H1 (cell line): ENCODE data around the gene SOX4. TPM values are rescaled to one million over a fixed set of nuclear protein-coding genes. Genes with fewer than 3 reads are reported as not detected.

Experiments
- CTCF ChIA-PET: fragments of 300-600 bp; sonication (Branson Sonifier 250); formaldehyde crosslinking; loops from one replicate; lab custom pipeline; 2021; ENCODE audit not compliant: partially characterized antibody; lab: Charles Lee
- POLR2A ChIA-PET: fragments of 300-600 bp; sonication (Branson Sonifier 250); formaldehyde crosslinking; loops from one replicate; lab custom pipeline; 2021; ENCODE audit warnings: inconsistent platforms; ENCODE audit not compliant: partially characterized antibody; lab: Charles Lee
- DNase-seq, 2 experiments: peaks; one replicate each; pipeline versions ENCODE4 v3.0.0 to v3.0.0-alpha.2; 2010 to 2022; ENCODE audit warnings: low spot score in 2 of 2, low read depth in 1 of 2, mixed read lengths in 1 of 2
- FAIRE-seq: peaks from 2 replicates; lab custom pipeline; 2011; peaks lifted over from hg19 to GRCh38; lab: Jason Lieb, UNC
- H2AFZ ChIP-seq: 2 replicates; pipeline ENCODE4 v1.8.1; 2012; ENCODE audit warnings: low read length, inconsistent platforms
- H2AK5ac ChIP-seq: 2 replicates; pipeline ENCODE4 v1.6.1; 2013; ENCODE audit warnings: low read depth, low read length
- H2BK120ac ChIP-seq: replicated peaks from 2 replicates; pipeline ENCODE3; 2013; ENCODE audit warnings: low read depth, low read length, inconsistent platforms
- H2BK12ac ChIP-seq: 2 replicates; pipeline ENCODE4 v1.6.1; 2013; ENCODE audit warnings: low read depth, low read length
- H2BK15ac ChIP-seq: 2 replicates; pipeline ENCODE4 v1.6.1; 2013; ENCODE audit warnings: low read length
- H2BK20ac ChIP-seq: 2 replicates; pipeline ENCODE4 v1.6.1; 2013; ENCODE audit warnings: low read length
- H2BK5ac ChIP-seq: 2 replicates; pipeline ENCODE4 v1.6.1; 2013; ENCODE audit warnings: low read depth, low read length
- H3K14ac ChIP-seq: 2 replicates; pipeline ENCODE4 v1.6.1; 2013; ENCODE audit warnings: inconsistent platforms; ENCODE audit not compliant: insufficient read length
- H3K18ac ChIP-seq: 2 replicates; pipeline ENCODE4 v1.6.1; 2013; ENCODE audit warnings: low read length; ENCODE audit errors: extremely low read depth
- H3K23ac ChIP-seq: 2 replicates; pipeline ENCODE4 v1.6.1; 2013; ENCODE audit warnings: inconsistent platforms; ENCODE audit not compliant: insufficient read length
- H3K23me2 ChIP-seq: 2 replicates; pipeline ENCODE4 v1.6.1; 2013; ENCODE audit warnings: low read depth, low read length
- H3K27ac ChIP-seq: 2 replicates; pipeline ENCODE4 v1.6.1; 2011; ENCODE audit warnings: low read depth, low read length, inconsistent platforms
- H3K27me3 ChIP-seq, 4 experiments: replicated peaks in 1 of 4; 1 replicate in 1 of 4; 2 replicates in 3 of 4; pipeline versions ENCODE4 v1.6.1 to v1.8.1; 2011 to 2013; ENCODE audit warnings: low read length in 3 of 4, mild to moderate bottlenecking in 3 of 4, inconsistent platforms in 2 of 4, mixed read lengths in 2 of 4, moderate library complexity in 1 of 4; ENCODE audit not compliant: control insufficient read depth in 3 of 4, insufficient read depth in 3 of 4; ENCODE audit errors: extremely low read depth in 1 of 4
- H3K36me3 ChIP-seq, 4 experiments: 2 replicates each; pipeline versions ENCODE4 v1.6.1 to v1.8.1; 2011 to 2013; ENCODE audit warnings: mild to moderate bottlenecking in 4 of 4, low read length in 3 of 4, moderate library complexity in 2 of 4, control low read depth in 1 of 4, inconsistent platforms in 1 of 4; ENCODE audit not compliant: insufficient read depth in 4 of 4, control insufficient read depth in 2 of 4
- H3K4ac ChIP-seq: replicated peaks from 2 replicates; pipeline ENCODE3; 2013; ENCODE audit warnings: low read length, low read depth, mixed read lengths, inconsistent platforms; ENCODE audit not compliant: insufficient read length
- H3K4me1 ChIP-seq, 4 experiments: replicated peaks in 1 of 4; 1 replicate in 1 of 4; 2 replicates in 3 of 4; pipeline versions ENCODE4 v1.6.1 to v1.8.1; 2011 to 2013; ENCODE audit warnings: low read length in 3 of 4, inconsistent platforms in 2 of 4, mixed read lengths in 1 of 4; ENCODE audit not compliant: insufficient read depth in 4 of 4, control insufficient read depth in 3 of 4
- H3K4me2 ChIP-seq, 2 experiments: 2 replicates each; pipeline versions ENCODE4 v1.6.1 to v1.8.1; 2011 to 2013; ENCODE audit warnings: low read depth in 2 of 2, low read length in 2 of 2, control low read depth in 1 of 2, inconsistent platforms in 1 of 2, mild to moderate bottlenecking in 1 of 2; ENCODE audit not compliant: insufficient read depth in 1 of 2
- H3K4me3 ChIP-seq, 4 experiments: fragments of 200-600, 300-600 bp in 1 of 4; sonication (generic), shearing (Covaris generic), sonication (Bioruptor Twin) in 1 of 4; 2 replicates each; pipeline versions ENCODE4 v1.5.1 to v1.8.1; 2011 to 2016; ENCODE audit warnings: low read length in 4 of 4, low read depth in 3 of 4, control low read depth in 2 of 4, inconsistent platforms in 2 of 4, mild to moderate bottlenecking in 2 of 4, mixed read lengths in 1 of 4, moderate library complexity in 1 of 4; ENCODE audit not compliant: insufficient read depth in 2 of 4; ENCODE audit errors: extremely low read depth in 1 of 4
- H3K56ac ChIP-seq: replicated peaks from 2 replicates; pipeline ENCODE3; 2013; ENCODE audit warnings: low read depth, mild to moderate bottlenecking, mixed read lengths, low read length, inconsistent platforms; ENCODE audit not compliant: insufficient read length
- H3K79me1 ChIP-seq: 2 replicates; pipeline ENCODE4 v1.6.1; 2013; ENCODE audit warnings: low read depth, low read length, control low read depth
- H3K79me2 ChIP-seq, 2 experiments: 2 replicates each; pipeline versions ENCODE4 v1.6.1 to v1.8.1; 2012 to 2013; ENCODE audit warnings: low read length in 2 of 2, mild to moderate bottlenecking in 2 of 2, inconsistent platforms in 1 of 2; ENCODE audit not compliant: insufficient read depth in 2 of 2, control insufficient read depth in 1 of 2
- H3K9ac ChIP-seq, 4 experiments: replicated peaks in 1 of 4; 1 replicate in 1 of 4; 2 replicates in 3 of 4; pipeline versions ENCODE4 v1.6.1 to v1.8.1; 2011 to 2013; ENCODE audit warnings: low read depth in 3 of 4, low read length in 3 of 4, control low read depth in 2 of 4, mild to moderate bottlenecking in 2 of 4, moderate library complexity in 2 of 4, inconsistent platforms in 1 of 4; ENCODE audit errors: extremely low read depth in 1 of 4
- H3K9me3 ChIP-seq, 2 experiments: 2 replicates each; pipeline versions ENCODE4 v1.6.1 to v1.8.1; 2012 to 2013; ENCODE audit warnings: mild to moderate bottlenecking in 2 of 2, moderate library complexity in 2 of 2, control low read depth in 1 of 2, inconsistent platforms in 1 of 2, low read depth in 1 of 2, low read length in 1 of 2, mixed read lengths in 1 of 2; ENCODE audit not compliant: insufficient read depth in 2 of 2
- H4K20me1 ChIP-seq, 2 experiments: replicated peaks in 1 of 2; 2 replicates each; pipeline versions ENCODE3 to v1.8.1; 2011 to 2013; ENCODE audit warnings: inconsistent platforms in 2 of 2, low read length in 2 of 2, mild to moderate bottlenecking in 1 of 2; ENCODE audit not compliant: insufficient read depth in 2 of 2, control insufficient read depth in 1 of 2
- H4K5ac ChIP-seq: 2 replicates; pipeline ENCODE4 v1.6.1; 2013; ENCODE audit warnings: low read length, low read depth, mixed read lengths, inconsistent platforms; ENCODE audit not compliant: insufficient read length
- H4K8ac ChIP-seq: 2 replicates; pipeline ENCODE4 v1.8.0; 2013; ENCODE audit warnings: mild to moderate bottlenecking, moderate library complexity, low read length, inconsistent platforms; ENCODE audit not compliant: insufficient read depth; ENCODE audit errors: extremely low read depth
- H4K91ac ChIP-seq: replicated peaks from 2 replicates; pipeline ENCODE3; 2013; ENCODE audit warnings: low read length, mixed read lengths, inconsistent platforms; ENCODE audit not compliant: insufficient read length
- ATF2 ChIP-seq: IDR thresholded peaks from 2 replicates; pipeline ENCODE4 v1.6.1; 2012; ENCODE audit warnings: low read length, inconsistent platforms
- CTBP2 ChIP-seq: IDR thresholded peaks from 2 replicates; pipeline ENCODE4 v1.7.0; 2011; ENCODE audit warnings: borderline replicate concordance, mild to moderate bottlenecking, moderate library complexity, mixed read lengths, low read length; ENCODE audit not compliant: insufficient read depth, insufficient read length
- GABPA ChIP-seq: IDR thresholded peaks from 2 replicates; pipeline ENCODE4 v1.6.1; 2011; ENCODE audit warnings: mild to moderate bottlenecking, low read length, moderate library complexity, borderline replicate concordance; ENCODE audit not compliant: insufficient read depth
- KDM1A ChIP-seq: fragments of 200-600, 300-600 bp; sonication (generic); IDR thresholded peaks from 2 replicates; pipeline ENCODE4 v1.7.1; 2016; ENCODE audit warnings: mild to moderate bottlenecking, low read length, borderline replicate concordance
- KDM5A ChIP-seq: fragments of 200-600 bp; IDR thresholded peaks from 2 replicates; pipeline ENCODE4 v1.7.1; 2012; ENCODE audit warnings: mild to moderate bottlenecking, low read length, inconsistent platforms, mixed read lengths
- POLR2AphosphoS5 ChIP-seq: IDR thresholded peaks from 2 replicates; pipeline ENCODE4 v1.6.1; 2011; ENCODE audit warnings: low read depth, low read length
- RXRA ChIP-seq: IDR thresholded peaks from 2 replicates; pipeline ENCODE4 v1.6.1; 2011; ENCODE audit warnings: low read depth, mild to moderate bottlenecking, low read length, moderate library complexity; ENCODE audit not compliant: insufficient read depth
- SIX5 ChIP-seq: IDR thresholded peaks from 2 replicates; pipeline ENCODE4 v1.6.1; 2011; ENCODE audit warnings: mild to moderate bottlenecking, low read depth, low read length
- SP1 ChIP-seq: IDR thresholded peaks from 2 replicates; pipeline ENCODE4 v1.6.1; 2011; ENCODE audit warnings: low read depth, low read length
- SRF ChIP-seq: IDR thresholded peaks from 2 replicates; pipeline ENCODE4 v1.6.1; 2011; ENCODE audit warnings: mild to moderate bottlenecking, low read depth, low read length, moderate library complexity
- TBP ChIP-seq: IDR thresholded peaks from 2 replicates; pipeline ENCODE4 v1.6.1; 2011; ENCODE audit warnings: low read depth, low read length, improper control_type of control experiment
- YY1 ChIP-seq: IDR thresholded peaks from 2 replicates; pipeline ENCODE4 v1.6.1; 2011; ENCODE audit warnings: low read depth, mild to moderate bottlenecking, low read length
- WGBS, 2 experiments: shearing (Covaris generic) in 1 of 2; methylation state at CpG; one replicate each; pipeline versions ENCODE4 v1.1.6 to v1.1.7; 2013 to 2015; ENCODE audit warnings: low lambda C conversion rate in 2 of 2, mixed read lengths in 2 of 2, inconsistent platforms in 1 of 2, low coverage in 1 of 2, missing lambda C conversion rate in 1 of 2; ENCODE audit not compliant: insufficient replicate concordance in 2 of 2, insufficient coverage in 1 of 2, insufficient read length in 1 of 2; ENCODE audit errors: extremely low coverage in 1 of 2, missing lambda C conversion rate in 1 of 2; 5-methylcytosine and 5-hydroxymethylcytosine counted together
- polyA plus RNA-seq, 7 experiments: library from polyadenylated mRNA; depleted of rRNA in 3 of 7; stranded (reverse) in 5 of 7; unstranded in 2 of 7; fragments of >200 nt in 5 of 7; fragments of 200-250 nt in 2 of 7; gene quantifications; 1 replicate in 5 of 7; 2 replicates in 1 of 7; 4 replicates in 1 of 7; pipeline versions ENCODE4 v1.2.1 to v1.2.3, GENCODE V29; 2011 to 2013; ENCODE audit warnings: missing spikeins in 2 of 7, mixed read lengths in 2 of 7
- total RNA-seq: library from RNA; stranded (reverse); fragmentation: NEBNext Ultra II Directional; extraction: Animal tissue kit (Norgen Biotek cat#: 25700); gene quantifications from 2 replicates; pipeline ENCODE4 v1.2.1, GENCODE V29; 2021

SOX4 gene
- total and polyA plus RNA-seq, 2 of the 8 experiments (the other 6 are each of a cell fraction or from before 2014, with no cell fraction given), result 14.1 to 169 TPM

GRCh38 chr6:21608601-21609000 lies 15.1 kb downstream of the SOX4 start:
- Histone ChIP-seq H3K23ac (no peak overlapping the region), H3K79me1 (no peaks in the 10 kb centered on the region), H2BK12ac (no peak overlapping the region), H4K20me1 (no peaks in the 10 kb centered on the region), H3K56ac (no peak overlapping the region), H3K9me3 (no peaks in the 10 kb centered on the region; a peak in 1 of 4 replicates), H4K5ac (no peak overlapping the region), H3K27me3 (no peaks in the 10 kb centered on the region), H2AFZ (no peak overlapping the region), H2BK120ac (no peak overlapping the region), H2BK5ac (no peak overlapping the region), H3K27ac (no peak overlapping the region), H3K4me3 (no peak overlapping the region), H3K4me2 (no peak overlapping the region), H3K23me2 (no peaks in the 10 kb centered on the region), H3K14ac (no peak overlapping the region), H4K91ac (no peak overlapping the region), H3K9ac (no peak overlapping the region), H2BK20ac (no peak overlapping the region), H3K4ac (no peak overlapping the region), H2AK5ac (no peak overlapping the region), H3K4me1 (peaks cover 0 to 3% (median 0%) of the 10 kb centered on the region in 4 experiments; a peak in 1 of 7 replicates), H2BK15ac (no peak overlapping the region), H3K79me2 (no peaks in the 10 kb centered on the region), H3K18ac (no peak overlapping the region), H3K36me3 (no peaks in the 10 kb centered on the region), H4K8ac (no peak overlapping the region)
- POLR2A ChIA-PET, result interaction anchor here (1.1 to 4.2 kb wide), 6 partner anchors 8 to 58 kb away, joined by 3 to 39 read pairs (median 8); partner anchors contain the start of gene SOX4
- FAIRE-seq, result no peak
- 91% methylated on average over 10 of the region's 10 CpGs; no CpG with 5 or more reads in 1 of the 2 experiments for WGBS, 2 experiments
- CTCF ChIA-PET, result interaction anchor here (0.7 to 1.4 kb wide), 4 partner anchors 9 to 694 kb away, joined by 3 to 6 read pairs (median 4); partner anchors contain the start of gene SOX4
- no peak for DNase-seq
- TF ChIP-seq YY1 (no peak), CTBP2 (no peak), SP1 (no peak), ATF2 (no peak), KDM1A (no peak), RXRA (no peak), TBP (no peak), KDM5A (no peak), POLR2AphosphoS5 (no peak), GABPA (no peak), SRF (no peak), SIX5 (no peak)
